ENCODE data around the gene CNOT6L.

The CNOT6L gene

DNA sequence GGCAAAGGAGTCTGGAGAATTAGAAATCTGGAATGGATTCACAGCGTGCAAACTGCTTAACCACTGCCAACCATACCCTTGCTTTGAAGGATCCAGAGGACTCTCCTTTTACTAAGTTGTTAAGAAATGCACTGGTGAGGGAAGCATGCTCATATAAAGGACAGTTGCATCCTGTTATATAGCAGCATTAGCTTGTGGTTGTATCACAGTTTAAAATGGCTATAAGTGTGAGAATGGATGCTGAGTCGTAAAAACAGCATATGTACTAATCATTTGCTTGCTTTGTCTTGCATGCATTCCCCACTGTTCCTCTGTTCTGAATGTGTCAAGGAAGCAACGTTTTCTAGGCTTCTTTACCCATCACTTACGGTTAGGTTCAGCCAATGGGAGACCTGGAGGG is 112.5 kb downstream of the CNOT6L start:
- no peak for DNase-seq

DNA sequence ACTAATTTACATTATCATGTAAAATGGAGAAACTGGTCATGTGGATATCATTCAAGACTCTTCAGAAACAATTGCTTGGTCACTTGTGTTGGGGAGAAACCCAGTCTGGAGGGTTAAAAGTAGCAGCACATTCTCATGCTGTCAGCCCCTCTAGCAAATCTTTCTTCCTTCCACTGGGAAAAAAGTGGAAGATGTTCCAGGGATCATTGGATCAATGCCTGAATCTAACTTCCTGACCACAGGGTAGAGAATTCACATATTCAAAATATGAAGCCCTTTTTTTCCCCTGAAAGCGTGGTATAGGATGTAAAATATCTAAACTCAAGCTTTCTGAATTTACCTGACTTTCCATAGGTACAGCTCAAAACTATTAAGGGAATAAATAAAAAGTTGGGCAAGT is 115.5 kb downstream of the CNOT6L start:
- no peak for DNase-seq

DNA sequence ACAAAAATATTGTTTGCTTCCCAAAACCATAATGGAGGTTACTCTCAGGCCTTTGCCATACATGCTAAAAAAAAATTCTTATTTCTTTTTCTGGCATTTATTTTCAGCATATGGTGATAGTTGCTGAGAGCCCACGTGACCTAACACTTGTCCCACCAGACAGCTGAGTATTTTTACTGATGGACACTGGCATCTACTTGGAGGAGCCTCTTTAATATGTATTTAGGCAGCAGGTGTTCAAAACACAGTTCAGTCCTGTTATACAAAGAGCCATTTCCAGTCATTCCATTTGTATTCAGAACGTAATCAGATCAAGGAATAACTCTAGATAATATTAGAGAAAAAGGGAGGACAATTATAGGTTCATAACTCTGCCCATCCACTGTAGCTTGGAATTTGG is 118.0 kb downstream of the CNOT6L start:
- DNase-seq, result no peak

DNA sequence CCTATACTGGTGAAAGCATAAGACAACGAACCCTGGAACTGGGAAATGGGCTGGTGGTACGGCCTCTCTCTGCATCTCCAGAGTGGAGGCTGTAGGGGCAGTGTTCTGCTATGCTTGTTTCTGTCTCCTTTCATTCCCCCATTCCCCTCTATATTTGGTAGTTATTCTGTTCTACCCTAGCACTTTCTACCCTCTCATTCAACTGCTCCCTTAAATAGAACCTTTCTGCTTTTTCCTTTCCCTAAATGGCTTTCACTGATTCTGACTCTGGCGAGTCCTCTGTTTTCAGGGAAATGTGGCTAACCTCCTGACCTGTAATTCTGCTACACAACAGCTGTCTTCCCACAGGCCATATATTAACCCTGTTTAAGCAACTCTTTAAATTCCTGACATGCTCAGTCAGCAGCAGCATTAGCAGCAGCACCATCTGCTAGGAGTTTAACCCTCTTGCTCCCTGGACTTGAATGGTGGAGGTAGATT is 119.4 kb downstream of the CNOT6L start:
- DNase-seq, result no peak

DNA sequence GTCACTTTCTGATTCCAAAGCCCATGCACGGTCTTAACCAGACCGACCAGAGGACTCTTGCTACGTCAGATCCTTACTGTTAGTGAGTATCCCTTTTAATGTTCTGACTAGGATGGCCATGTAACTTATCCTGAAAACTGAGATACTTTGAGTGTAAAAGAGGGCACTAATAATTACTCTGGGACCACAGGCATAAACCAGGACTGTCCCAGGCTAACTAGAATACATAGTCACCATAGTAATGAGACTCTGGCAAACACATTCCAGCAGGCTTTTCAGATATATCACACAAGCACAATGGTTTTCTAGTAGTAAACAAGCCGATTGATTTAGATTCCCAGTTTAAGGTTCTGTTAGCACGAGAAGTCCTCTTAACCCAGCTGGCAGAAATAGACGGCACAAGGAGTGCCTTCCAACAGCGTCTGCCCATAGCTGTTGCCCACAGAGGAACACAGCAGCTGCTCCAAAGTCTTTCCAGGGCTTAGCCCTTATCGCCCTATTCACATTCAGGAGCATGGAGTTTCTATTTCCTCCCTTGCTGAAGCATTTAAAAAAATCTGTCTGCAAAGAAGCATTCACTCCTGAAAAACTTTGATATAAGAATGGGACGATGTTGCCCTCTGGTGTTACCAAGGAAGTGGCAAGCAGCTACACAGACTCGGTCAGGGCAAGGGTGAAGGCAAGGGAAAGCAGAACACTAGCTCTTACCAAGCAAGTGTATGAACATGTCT is 121.1 kb downstream of the CNOT6L start:
- DNase-seq, result no peak

DNA sequence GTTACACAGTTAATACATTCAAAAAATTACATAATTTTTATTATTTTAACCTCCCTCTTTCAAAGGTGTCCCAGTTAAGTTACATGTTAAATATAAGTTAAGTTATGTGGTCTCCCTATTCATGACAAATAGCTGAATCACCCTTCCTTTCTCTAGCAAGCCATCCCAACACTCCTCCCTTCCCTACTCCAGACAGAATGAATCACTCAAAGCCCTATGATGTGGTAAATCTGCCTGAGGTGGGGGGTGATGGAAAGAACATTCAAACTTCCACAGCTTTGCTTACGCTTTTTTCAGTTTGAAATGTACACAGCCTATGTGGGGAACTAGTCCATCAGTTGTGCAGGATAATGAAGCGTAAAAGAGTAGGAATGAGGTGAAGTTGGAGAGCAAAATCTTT is 123.4 kb downstream of the CNOT6L start:
- no peak for DNase-seq

DNA sequence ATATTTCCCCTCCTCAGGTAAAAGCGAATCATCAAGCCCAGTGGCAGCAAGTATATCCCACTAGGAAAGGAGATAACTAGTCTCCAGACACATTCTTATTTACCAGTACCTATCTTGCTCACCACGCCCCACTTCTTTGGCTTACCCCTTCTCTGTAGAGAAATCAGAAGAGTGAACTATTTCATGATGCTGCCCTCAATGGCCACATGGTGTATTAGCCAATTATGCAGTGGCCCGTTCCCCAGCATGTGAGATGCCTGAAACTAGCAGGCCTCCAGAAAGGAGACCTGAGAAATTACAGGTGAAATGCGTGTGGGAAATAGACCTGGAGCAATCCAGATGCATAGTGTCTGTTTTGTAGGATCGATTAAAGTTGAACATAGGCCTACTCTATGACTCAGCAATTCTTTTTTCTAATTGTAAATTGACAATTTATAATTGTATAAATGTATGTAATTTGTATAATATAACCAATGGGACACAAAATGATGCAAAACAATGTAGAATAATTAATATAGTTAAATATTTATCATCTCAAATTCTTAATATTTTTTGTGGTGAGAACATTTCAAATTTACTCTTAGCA is 126.2 kb downstream of the CNOT6L start:
- no peak for DNase-seq

DNA sequence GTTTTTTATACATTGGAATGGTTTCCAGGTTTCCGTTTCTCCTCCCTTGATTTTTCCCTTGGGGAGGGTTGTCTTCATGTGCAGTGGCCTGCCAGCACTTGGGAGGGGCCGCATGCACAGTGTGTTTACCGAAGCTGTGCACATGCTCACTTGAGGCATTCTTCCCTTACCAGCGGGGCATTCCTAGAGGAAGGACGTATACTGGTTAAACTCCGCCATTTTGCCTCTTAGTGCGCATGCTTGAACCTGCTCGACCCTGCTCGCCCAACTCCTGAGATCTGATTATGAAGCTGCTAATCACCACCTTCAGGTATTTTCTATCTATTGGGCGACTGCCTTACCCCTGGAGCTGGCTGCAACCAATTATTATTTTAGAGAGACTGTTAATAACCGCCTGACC is 137.4 kb downstream of the CNOT6L start:
- DNase-seq, result no peak

DNA sequence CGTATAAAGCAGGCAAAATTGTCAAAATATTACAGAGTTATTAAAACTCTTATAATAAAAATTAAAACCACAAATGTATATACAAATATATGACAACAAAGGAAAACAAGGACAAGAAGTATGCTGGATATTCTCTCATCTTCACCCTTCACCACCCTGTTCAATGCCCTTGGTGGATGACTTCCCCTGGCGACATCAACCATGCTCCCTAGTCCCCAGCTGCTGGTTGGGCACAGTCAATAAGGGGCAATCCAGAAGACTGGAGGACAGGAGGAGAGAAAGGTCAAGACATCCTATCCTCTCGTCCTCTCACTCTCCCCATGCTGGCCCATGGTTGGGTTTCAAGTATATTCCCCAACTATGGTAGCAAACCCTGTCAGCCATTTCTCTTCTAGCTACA is 142.3 kb downstream of the CNOT6L start:
- DNase-seq, result no peak

DNA sequence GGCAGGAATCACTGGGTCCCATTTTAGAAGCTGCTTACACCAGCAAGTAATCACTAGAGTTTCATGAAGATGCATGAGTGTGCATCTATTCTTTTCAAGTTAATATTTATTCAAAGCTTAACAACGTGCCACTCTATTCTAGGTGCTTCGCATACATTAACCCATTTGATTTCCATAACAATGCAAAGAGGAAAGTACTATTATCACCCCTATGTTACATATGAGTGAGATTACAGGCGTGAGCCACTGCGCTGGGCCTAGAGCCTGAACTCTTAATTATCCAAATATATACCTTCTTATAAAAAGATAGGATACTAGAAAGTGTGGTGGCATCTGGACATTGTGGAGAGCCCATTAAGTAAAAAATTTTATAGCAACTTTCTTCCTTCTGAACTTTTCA is 148.1 kb downstream of the CNOT6L start:
- DNase-seq, result no peak

DNA sequence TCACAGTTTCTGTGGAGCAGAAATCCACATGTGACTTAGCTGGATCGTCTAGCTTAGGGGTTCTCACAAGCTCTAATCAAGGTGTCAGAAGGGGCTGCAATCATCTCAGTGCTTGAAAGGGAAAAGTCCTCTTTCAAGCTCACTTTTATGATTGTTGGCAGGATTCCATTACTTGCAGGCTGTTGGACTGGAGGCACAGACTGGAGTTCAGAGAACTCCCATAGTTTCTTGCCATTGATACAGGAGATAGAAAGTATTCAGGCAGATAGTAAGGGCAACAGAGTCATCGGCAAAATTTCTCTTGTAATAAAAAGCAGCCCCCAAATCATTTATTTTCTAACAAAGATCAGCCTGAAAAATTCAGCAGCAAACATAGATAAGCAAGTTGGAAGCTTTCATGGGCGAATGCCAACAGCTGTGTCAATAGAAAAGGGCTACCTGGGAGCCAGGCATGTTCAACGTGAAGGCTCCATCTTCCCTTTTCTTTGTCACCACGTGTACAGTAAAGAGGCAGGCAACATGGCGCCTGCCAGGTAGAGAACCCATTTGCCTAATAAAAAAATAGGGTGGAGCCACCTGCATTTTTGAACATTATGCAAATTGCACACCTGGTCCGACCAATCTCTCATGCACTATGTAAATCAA is 149.1 kb downstream of the CNOT6L start:
- no peak for DNase-seq

DNA sequence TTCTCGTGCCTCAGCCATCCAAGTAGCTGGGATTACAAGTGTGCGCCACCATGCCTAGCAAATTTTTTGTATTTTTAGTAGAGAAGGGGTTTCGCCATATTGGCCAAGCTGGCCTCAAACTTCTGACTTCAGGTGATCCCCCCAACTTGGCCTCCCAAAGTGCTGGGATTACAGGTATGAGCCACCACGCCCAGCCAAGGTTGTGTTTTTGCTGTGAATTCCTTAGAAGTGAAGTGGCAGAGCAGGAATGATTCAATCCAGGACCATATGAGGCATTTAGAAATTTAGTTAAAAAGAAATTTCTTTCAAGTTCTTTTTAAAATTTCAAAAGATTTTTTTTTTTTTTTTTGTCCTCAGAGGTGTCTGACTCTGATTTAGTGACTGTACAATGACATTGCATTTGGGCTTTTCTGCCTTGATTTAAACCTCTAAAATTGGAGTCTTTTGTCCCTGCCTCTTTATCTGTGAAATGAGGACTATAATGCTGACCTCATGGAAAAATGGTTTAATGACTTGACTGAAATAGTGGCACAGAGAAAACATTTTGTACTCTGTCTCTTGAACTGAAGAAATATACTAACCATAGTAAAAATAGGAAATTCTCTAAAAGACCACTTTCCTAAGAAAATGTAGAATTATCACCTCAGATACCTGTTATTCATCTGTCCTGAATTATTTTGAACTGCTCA is 153.6 kb downstream of the CNOT6L start:
- DNase-seq, result no peak
